ENCODE data around the gene ZNRD2. TPM values are rescaled to one million over a fixed set of nuclear protein-coding genes. Genes with fewer than 3 reads are reported as not detected.

ZNRD2 gene
- polyA plus RNA-seq, 1 donor = 32.3 TPM

DNA sequence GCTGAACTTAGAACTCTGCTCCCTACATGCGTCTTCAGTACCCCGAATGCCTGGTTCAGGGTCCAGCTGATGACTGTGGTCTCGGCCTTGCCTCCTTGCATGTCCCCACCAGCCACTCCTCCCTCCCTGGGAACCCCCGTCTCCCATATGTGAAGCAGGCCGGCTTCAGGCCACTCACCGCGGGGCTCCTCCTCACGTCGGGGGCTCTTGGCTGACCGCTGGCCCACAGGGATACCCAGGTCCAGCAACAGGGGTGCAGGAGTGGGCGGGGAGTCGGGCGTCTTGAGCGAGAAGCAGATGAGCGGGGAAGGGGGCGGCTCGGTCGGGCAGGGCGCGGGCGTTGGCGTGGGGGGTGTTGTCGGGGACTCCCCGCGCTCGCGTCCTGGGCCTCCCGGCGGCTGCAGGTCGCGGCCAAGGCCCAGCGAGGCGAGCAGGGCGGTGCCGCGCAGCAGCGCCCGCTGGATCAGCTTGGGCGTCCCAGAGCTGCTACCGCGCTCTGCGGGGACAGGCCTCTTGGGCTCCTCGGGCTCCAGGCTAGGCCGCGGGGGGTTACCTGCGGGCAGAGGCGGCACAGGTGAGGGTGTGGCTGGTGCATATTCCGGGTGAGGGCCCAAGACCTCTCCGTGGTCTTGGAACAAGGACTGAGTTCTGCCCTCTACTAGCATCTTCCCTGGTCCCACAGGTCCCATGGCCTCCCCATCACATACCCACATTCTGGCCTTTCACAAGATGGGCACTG lies 29.1 kb downstream of the ZNRD2 start:
- Histone ChIP-seq H3K4me1 (ENCODE audit: control insufficient read depth, insufficient read depth, low read length) (no peaks in the 10 kb centered on the region), H3K27me3 (ENCODE audit: control insufficient read depth, insufficient read depth, low read length) (no peaks in the 10 kb centered on the region), H3K36me3 (ENCODE audit: control insufficient read depth, insufficient read depth, low read length) (peaks cover 58% of the 10 kb centered on the region), H3K27ac (ENCODE audit: low read length) (no peak overlapping the region), H3K9me3 (ENCODE audit: control insufficient read depth, low read depth, low read length) (no peaks in the 10 kb centered on the region), H3K4me3 (ENCODE audit: low read length) (no peak overlapping the region)
- DNase-seq = no peak
- WGBS (ENCODE audit: insufficient coverage, low lambda C conversion rate) = 90% methylated on average over 2 of the region's 49 CpGs

- WGBS (ENCODE audit: insufficient coverage, low lambda C conversion rate) = no CpG with 5 or more reads among the region's 6 CpGs
- H3K4me3 ChIP-seq (ENCODE audit: low read length) = no peak overlapping the region
- H3K36me3 ChIP-seq (ENCODE audit: control insufficient read depth, insufficient read depth, low read length) = peaks cover 64% of the 10 kb centered on the region
These were observed 29.6 kb downstream of the ZNRD2 start for GRCh38 chr11:65599955-65600246.

DNA sequence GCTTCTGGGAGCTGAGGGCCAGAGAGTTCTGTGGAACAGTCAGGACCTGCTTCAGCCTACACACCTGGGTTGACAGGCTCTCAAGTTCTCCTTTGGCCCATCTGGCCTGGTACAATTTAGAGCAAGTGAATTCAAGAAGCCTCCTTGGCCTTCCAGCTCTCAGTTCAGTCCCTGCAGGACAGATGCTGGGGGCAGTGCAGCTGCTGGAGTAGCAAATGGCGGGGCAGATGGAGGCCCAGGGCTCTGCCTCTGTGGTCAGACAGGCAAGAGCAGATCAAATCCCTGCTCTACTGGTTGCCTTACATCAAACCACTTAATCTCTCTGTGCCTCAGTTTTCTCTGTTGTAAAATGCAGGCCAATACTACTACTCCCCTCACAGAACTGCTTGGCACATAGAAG lies 34.0 kb downstream of the ZNRD2 start:
- peaks cover 72% of the 10 kb centered on the region for H3K36me3 ChIP-seq (ENCODE audit: control insufficient read depth, insufficient read depth, low read length)
- no peaks in the 10 kb centered on the region for H3K27me3 ChIP-seq (ENCODE audit: control insufficient read depth, insufficient read depth, low read length)
- H3K27ac ChIP-seq (ENCODE audit: low read length) = no peak overlapping the region
- peaks cover 4% of the 10 kb centered on the region for H3K9me3 ChIP-seq (ENCODE audit: control insufficient read depth, low read depth, low read length)
- H3K4me3 ChIP-seq (ENCODE audit: low read length) = no peak overlapping the region
- no peak for DNase-seq
- WGBS (ENCODE audit: insufficient coverage, low lambda C conversion rate) = no CpG with 5 or more reads among the region's 1 CpG
- peaks cover 11% of the 10 kb centered on the region for H3K4me1 ChIP-seq (ENCODE audit: control insufficient read depth, insufficient read depth, low read length)

More at GRCh38 chr11:65599955-65600246, 29.6 kb downstream of the ZNRD2 start:
- Histone ChIP-seq H3K4me1 (ENCODE audit: control insufficient read depth, insufficient read depth, low read length) (no peaks in the 10 kb centered on the region), H3K27me3 (ENCODE audit: control insufficient read depth, insufficient read depth, low read length) (no peaks in the 10 kb centered on the region), H3K9me3 (ENCODE audit: control insufficient read depth, low read depth, low read length) (no peaks in the 10 kb centered on the region), H3K27ac (ENCODE audit: low read length) (no peak overlapping the region)
- no peak for DNase-seq

DNA sequence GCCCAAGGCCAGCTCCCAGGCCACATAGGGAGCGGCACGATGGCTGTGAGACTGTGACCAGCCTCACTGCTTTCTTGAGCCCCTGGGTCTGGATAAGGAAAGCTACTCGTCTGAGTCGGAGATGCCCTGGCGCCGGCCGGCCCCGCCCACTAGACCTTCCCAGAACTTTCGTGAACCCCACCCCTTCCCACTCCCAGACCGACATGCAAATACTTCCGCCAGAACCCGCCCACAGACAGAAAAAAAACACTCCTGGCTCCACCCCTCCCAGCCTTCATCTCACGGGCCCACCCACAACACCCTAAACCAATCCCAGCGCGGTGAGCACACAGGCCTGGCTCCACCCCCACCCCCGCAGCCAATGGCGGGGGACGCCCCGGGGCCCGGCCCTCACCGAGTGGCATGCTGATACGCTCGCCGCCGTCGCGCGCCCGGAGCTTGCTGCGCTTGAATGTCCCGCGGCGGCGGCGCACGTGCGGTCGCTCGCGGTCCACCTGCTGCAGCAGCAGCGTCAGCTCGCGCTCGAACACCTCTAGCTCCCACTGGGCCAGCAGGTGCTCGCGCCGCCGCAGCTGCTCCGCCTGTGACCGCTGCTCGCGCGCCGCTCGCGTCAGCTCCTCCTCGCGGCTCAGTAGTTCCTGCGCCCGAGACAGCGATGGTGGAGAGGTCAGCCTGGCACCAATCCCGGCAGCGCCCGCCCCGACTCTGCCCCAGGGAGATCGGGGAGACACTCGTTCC lies 36.8 kb downstream of the ZNRD2 start:
- Histone ChIP-seq H3K4me1 (ENCODE audit: control insufficient read depth, insufficient read depth, low read length) (peaks cover 31% of the 10 kb centered on the region), H3K9me3 (ENCODE audit: control insufficient read depth, low read depth, low read length) (peaks cover 4% of the 10 kb centered on the region), H3K4me3 (ENCODE audit: low read length) (no peak overlapping the region), H3K36me3 (ENCODE audit: control insufficient read depth, insufficient read depth, low read length) (peaks cover 87% of the 10 kb centered on the region), H3K27me3 (ENCODE audit: control insufficient read depth, insufficient read depth, low read length) (no peaks in the 10 kb centered on the region), H3K27ac (ENCODE audit: low read length) (no peak overlapping the region)
- WGBS (ENCODE audit: insufficient coverage, low lambda C conversion rate) = 20% methylated on average over 1 of the region's 67 CpGs
- DNase-seq = peak; percentile 89 to 92

DNA sequence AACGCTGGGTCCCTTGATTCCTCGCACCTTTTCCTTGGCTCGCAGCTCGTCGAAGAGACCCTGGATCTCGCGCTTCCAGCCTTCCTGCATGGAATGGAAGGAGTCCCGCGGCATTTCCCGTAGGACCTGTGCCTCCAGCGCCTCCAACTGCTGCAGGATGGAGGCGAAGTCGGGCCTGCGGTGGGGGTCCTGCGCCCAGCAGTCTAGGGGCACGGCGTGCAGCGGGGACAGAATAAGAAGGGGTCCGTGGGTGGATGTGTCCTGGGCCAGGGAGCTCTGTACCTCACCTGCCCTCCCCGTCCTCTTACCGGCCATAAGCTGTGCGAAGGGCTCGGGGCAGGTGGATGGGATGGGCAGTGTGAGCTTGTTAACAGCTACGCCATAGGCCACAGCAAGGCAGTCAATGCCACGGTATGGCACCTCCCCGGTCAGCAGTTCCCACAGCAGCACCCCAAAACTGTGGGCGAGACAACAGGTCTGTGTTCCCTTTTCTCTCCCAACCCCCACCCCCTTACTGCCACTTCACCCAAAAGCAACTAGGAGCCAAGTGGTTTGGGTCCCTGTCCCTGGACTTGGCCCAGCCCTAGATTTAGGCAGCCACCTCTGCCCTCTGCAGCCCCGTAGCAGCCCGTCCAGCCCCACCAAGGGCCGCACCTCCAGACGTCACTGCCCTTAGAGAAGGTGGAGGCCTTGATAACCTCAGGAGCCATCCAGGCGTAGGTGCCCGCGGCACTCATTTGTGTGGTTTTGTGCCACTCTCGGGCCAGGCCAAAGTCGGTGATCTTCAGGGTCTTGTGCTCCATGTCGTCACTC lies 37.5 kb downstream of the ZNRD2 start:
- no CpG with 5 or more reads among the region's 37 CpGs for WGBS (ENCODE audit: insufficient coverage, low lambda C conversion rate)
- Histone ChIP-seq H3K9me3 (ENCODE audit: control insufficient read depth, low read depth, low read length) (peaks cover 4% of the 10 kb centered on the region), H3K4me3 (ENCODE audit: low read length) (no peak overlapping the region), H3K27ac (ENCODE audit: low read length) (no peak overlapping the region), H3K36me3 (ENCODE audit: control insufficient read depth, insufficient read depth, low read length) (peaks cover 86% of the 10 kb centered on the region), H3K4me1 (ENCODE audit: control insufficient read depth, insufficient read depth, low read length) (peaks cover 37% of the 10 kb centered on the region), H3K27me3 (ENCODE audit: control insufficient read depth, insufficient read depth, low read length) (no peaks in the 10 kb centered on the region)
- no peak for DNase-seq

- no peak overlapping the region for H3K4me3 ChIP-seq (ENCODE audit: low read length)
These were observed 39.0 kb downstream of the ZNRD2 start for GRCh38 chr11:65609229-65609628.

DNA sequence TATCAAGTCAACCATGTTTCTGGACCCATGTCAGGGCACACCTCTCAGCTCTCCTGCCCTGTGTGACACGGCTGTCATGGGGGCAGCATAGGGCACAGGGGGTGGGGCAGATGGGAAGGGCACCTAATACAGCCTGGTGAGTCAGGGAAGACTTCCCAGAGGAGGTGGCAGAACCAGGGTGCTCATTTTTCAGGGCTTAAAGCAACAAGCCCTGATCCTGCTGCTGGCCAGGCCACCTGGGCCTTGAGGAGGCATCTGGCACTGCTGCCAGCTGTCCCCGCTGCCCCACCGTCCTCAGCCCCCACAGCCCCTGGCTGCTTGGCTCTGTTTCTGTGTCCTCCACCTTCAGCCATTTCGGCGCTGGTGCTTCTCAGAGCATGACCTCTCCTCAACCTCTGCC lies 39.4 kb downstream of the ZNRD2 start:
- Histone ChIP-seq H3K27ac (ENCODE audit: low read length) (no peak overlapping the region), H3K4me3 (ENCODE audit: low read length) (no peak overlapping the region), H3K4me1 (ENCODE audit: control insufficient read depth, insufficient read depth, low read length) (peaks cover 45% of the 10 kb centered on the region), H3K27me3 (ENCODE audit: control insufficient read depth, insufficient read depth, low read length) (no peaks in the 10 kb centered on the region), H3K9me3 (ENCODE audit: control insufficient read depth, low read depth, low read length) (peaks cover 4% of the 10 kb centered on the region), H3K36me3 (ENCODE audit: control insufficient read depth, insufficient read depth, low read length) (peaks cover 71% of the 10 kb centered on the region)
- WGBS (ENCODE audit: insufficient coverage, low lambda C conversion rate) = no CpG with 5 or more reads among the region's 5 CpGs
- DNase-seq = no peak

More at GRCh38 chr11:65609229-65609628, 39.0 kb downstream of the ZNRD2 start:
- no peak for DNase-seq
- no CpG with 5 or more reads among the region's 3 CpGs for WGBS (ENCODE audit: insufficient coverage, low lambda C conversion rate)
- Histone ChIP-seq H3K4me1 (ENCODE audit: control insufficient read depth, insufficient read depth, low read length) (peaks cover 45% of the 10 kb centered on the region), H3K9me3 (ENCODE audit: control insufficient read depth, low read depth, low read length) (peaks cover 4% of the 10 kb centered on the region), H3K27me3 (ENCODE audit: control insufficient read depth, insufficient read depth, low read length) (no peaks in the 10 kb centered on the region), H3K36me3 (ENCODE audit: control insufficient read depth, insufficient read depth, low read length) (peaks cover 75% of the 10 kb centered on the region), H3K27ac (ENCODE audit: low read length) (no peak overlapping the region)

DNA sequence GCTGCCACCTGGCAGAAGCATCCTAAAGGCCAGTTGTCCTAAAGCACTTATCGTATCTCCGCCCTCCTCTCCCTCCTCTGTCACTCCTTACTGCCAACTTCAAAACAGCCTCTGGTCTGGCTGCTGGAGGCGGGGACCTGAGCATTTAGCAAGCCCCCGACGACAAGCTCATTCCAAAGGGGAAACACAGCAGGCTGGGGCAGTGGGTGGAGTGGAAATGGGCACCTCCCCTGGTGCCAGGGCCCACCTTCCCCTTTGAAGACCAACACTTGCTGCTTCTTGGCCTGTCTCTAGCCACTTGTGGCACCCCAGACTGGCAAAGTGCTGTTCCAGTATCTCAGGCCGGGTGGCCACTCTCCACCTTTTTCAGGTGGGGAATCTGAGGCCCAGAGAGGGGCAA lies 40.1 kb downstream of the ZNRD2 start:
- Histone ChIP-seq H3K27ac (ENCODE audit: low read length) (no peak overlapping the region), H3K36me3 (ENCODE audit: control insufficient read depth, insufficient read depth, low read length) (peaks cover 63% of the 10 kb centered on the region), H3K4me3 (ENCODE audit: low read length) (no peak overlapping the region), H3K9me3 (ENCODE audit: control insufficient read depth, low read depth, low read length) (peaks cover 4% of the 10 kb centered on the region), H3K27me3 (ENCODE audit: control insufficient read depth, insufficient read depth, low read length) (no peaks in the 10 kb centered on the region), H3K4me1 (ENCODE audit: control insufficient read depth, insufficient read depth, low read length) (peaks cover 45% of the 10 kb centered on the region)
- no CpG with 5 or more reads among the region's 6 CpGs for WGBS (ENCODE audit: insufficient coverage, low lambda C conversion rate)
- DNase-seq = no peak

- peaks cover 4% of the 10 kb centered on the region for H3K9me3 ChIP-seq (ENCODE audit: control insufficient read depth, low read depth, low read length)
- peaks cover 45% of the 10 kb centered on the region for H3K4me1 ChIP-seq (ENCODE audit: control insufficient read depth, insufficient read depth, low read length)
- no peak overlapping the region for H3K27ac ChIP-seq (ENCODE audit: low read length)
- no CpG with 5 or more reads among the region's 10 CpGs for WGBS (ENCODE audit: insufficient coverage, low lambda C conversion rate)
- H3K36me3 ChIP-seq (ENCODE audit: control insufficient read depth, insufficient read depth, low read length) = peaks cover 56% of the 10 kb centered on the region
- DNase-seq = no peak
- H3K4me3 ChIP-seq (ENCODE audit: low read length) = peak overlapping the region; percentile 98
- no peaks in the 10 kb centered on the region for H3K27me3 ChIP-seq (ENCODE audit: control insufficient read depth, insufficient read depth, low read length)
These were observed 40.9 kb downstream of the ZNRD2 start for GRCh38 chr11:65611028-65611757.

All from large intestine (tissue), 3 donors.